ENCODE results near the gene SIRT4. TPM values are rescaled to one million over a fixed set of nuclear protein-coding genes. Genes with fewer than 3 reads are reported as not detected.

The SIRT4 gene
- total and polyA plus RNA-seq, 10 of the 15 experiments (the other 5 are each of a cell fraction or from before 2014, with no cell fraction given): 0.19 to 0.98 (median 0.44) TPM

GRCh38 chr12:120265473-120266179 lies 36.5 kb upstream of the SIRT4 start, which contains the start of gene PXN (continued):
- no peak for TF ChIP-seq CUX1 (IDR thresholded peaks at IDR 0.05; ENCODE audit: insufficient replicate concordance, low read depth, low read length)
- no peak for TF ChIP-seq E2F8 (IDR thresholded peaks at IDR 0.05; ENCODE audit: low read depth, partially characterized antibody)
- TF ChIP-seq ZNF592 (IDR thresholded peaks at IDR 0.05): no peak
- TF ChIP-seq SPI1 (IDR thresholded peaks at IDR 0.05; ENCODE audit: borderline replicate concordance, insufficient read depth, low read depth, low read length): no peak
- no peak for TF ChIP-seq MAX (IDR thresholded peaks at IDR 0.05; ENCODE audit: low read depth, low read length)
- no peak for TF ChIP-seq ZBTB11 (CRISPR knock-in tag; IDR thresholded peaks at IDR 0.05)

Measured in GM12878 (cell line).